NT2/D1 (cell line): ENCODE data around the gene NAP1L1.

Experiments used
- SUZ12 ChIP-seq: IDR thresholded peaks from 2 replicates; pipeline ENCODE4 v1.6.1; 2011; ENCODE audit not compliant: insufficient read length, insufficient read depth; ENCODE audit errors: extremely low read depth
- YY1 ChIP-seq: IDR thresholded peaks from 2 replicates; pipeline ENCODE4 v1.6.1; 2011; ENCODE audit not compliant: insufficient read length, insufficient read depth
- ZNF274 ChIP-seq: IDR thresholded peaks from 2 replicates; pipeline ENCODE4 v1.6.1; 2011; ENCODE audit warnings: mild to moderate bottlenecking, low read depth, low read length

DNA sequence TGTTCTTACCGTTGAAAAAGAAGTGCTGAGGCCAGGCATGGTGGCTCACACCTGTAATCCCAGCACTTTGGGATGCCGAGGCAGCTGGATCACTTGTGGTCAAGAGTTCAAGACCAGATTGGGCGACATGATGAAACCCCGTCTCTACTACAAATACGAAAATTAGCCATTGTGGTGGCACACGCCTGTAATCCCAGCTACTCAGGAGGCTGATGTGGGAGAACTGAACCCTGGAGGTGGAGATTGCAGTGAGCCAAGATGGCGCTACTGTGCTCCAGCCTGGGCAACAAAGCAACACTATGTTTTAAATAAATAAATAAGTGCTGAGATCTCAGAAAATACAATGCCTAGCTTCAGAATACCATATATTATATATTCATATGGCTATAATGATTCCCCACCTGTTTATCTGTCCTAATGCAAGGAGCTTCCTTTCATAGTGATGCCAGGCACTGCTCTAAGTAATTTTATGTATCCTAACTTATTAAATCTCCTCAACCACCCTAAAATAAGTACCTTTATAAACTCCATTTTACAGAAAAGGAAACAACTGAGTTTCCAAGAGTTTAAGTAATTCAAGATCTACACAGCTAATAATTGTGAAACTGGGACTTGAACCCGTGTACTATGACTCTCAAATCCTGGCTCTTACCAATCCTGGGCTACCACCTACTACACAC lies 60.2 kb downstream of the NAP1L1 start:
- TF ChIP-seq SUZ12 (no peak), ZNF274 (no peak), YY1 (no peak)
